HG02870 (cell line): ENCODE data around the gene TMEM184A.
A peak's percentile ranks its signal among the peaks of the same experiment; 100 is the strongest.
"Not testable (repeated sequence)": the region's sequence is repeated elsewhere in the genome, so short reads cannot be mapped to it uniquely, and the experiment has no call there.

Source experiments
- ATAC-seq: cut with Tn5 transposase; IDR thresholded peaks from one replicate; pipeline ENCODE4 v1.9.1; 2021; ENCODE audit warnings: mild to moderate bottlenecking, moderate library complexity; ENCODE audit not compliant: unreplicated experiment

The TMEM184A gene

GRCh38 chr7:1590887-1591286, 34.9 kb upstream of the TMEM184A start:
- no peak for ATAC-seq

- ATAC-seq = no peak
These were observed 34.5 kb upstream of the TMEM184A start for GRCh38 chr7:1590476-1590875.

- ATAC-seq = no peak
These were observed 33.0 kb upstream of the TMEM184A start for GRCh38 chr7:1588978-1589377.

- no peak for ATAC-seq
These were observed 31.7 kb upstream of the TMEM184A start for GRCh38 chr7:1587738-1588137.

- ATAC-seq = no peak
These were observed 31.1 kb upstream of the TMEM184A start for GRCh38 chr7:1586827-1587705.

- ATAC-seq = no peak
These were observed 30.3 kb upstream of the TMEM184A start for GRCh38 chr7:1586126-1586826.

- no peak for ATAC-seq
These were observed 29.4 kb upstream of the TMEM184A start for GRCh38 chr7:1585142-1585981.

- no peak for ATAC-seq
These were observed 28.7 kb upstream of the TMEM184A start for GRCh38 chr7:1584700-1585099.

- ATAC-seq = not testable (repeated sequence)
These were observed 27.4 kb upstream of the TMEM184A start for GRCh38 chr7:1583241-1583930.

- no peak for ATAC-seq
These were observed 24.5 kb upstream of the TMEM184A start for GRCh38 chr7:1580422-1581030.

GRCh38 chr7:1579481-1580421, 23.7 kb upstream of the TMEM184A start:
- no peak for ATAC-seq

GRCh38 chr7:1578513-1578912, 22.5 kb upstream of the TMEM184A start:
- no peak for ATAC-seq

GRCh38 chr7:1576521-1577253, 20.7 kb upstream of the TMEM184A start:
- ATAC-seq = no peak

GRCh38 chr7:1575809-1576208, 19.8 kb upstream of the TMEM184A start:
- no peak for ATAC-seq

- no peak for ATAC-seq
These were observed 16.3 kb upstream of the TMEM184A start for GRCh38 chr7:1572111-1572822.

GRCh38 chr7:1569833-1570632, 14.0 kb upstream of the TMEM184A start, which contains the start of gene PSMG3:
TSS of gene PSMG3 (minus strand) at chr7:1570032. CDS start at chr7:1569339, 693 bp downstream.
- ATAC-seq = peak; percentile 84

GRCh38 chr7:1569440-1569832, 13.4 kb upstream of the TMEM184A start:
- peak; percentile 15 for ATAC-seq
